ENCODE results near the gene AJAP1.

The AJAP1 gene

GRCh38 chr1:4691766-4692405 is 37.5 kb downstream of the AJAP1 start:
- no peak for DNase-seq (ENCODE audit: low spot score)
- WGBS, 2 donors (ENCODE audit: extremely low coverage in 2 of 2, insufficient read length in 2 of 2, insufficient replicate concordance in 1 of 2) = no CpG with 5 or more reads among the region's 26 CpGs
- H2BK12ac ChIP-seq (ENCODE audit: low read length) = no peak overlapping the region

GRCh38 chr1:4692437-4692836 is 38.0 kb downstream of the AJAP1 start:
- Histone ChIP-seq H4K8ac (ENCODE audit: low read depth, low read length) (no peak overlapping the region), H2BK120ac (ENCODE audit: low read depth, low read length) (no peak overlapping the region), H2AK5ac (ENCODE audit: low read depth, low read length) (peak overlapping the region; percentile 91), H2BK12ac (ENCODE audit: low read length) (no peak overlapping the region), H3K23ac (ENCODE audit: low read depth, low read length, poor library complexity) (peak overlapping the region; percentile 17), H3K4ac (ENCODE audit: low read length) (no peak overlapping the region), H3K36me3 (replicated peaks in 1 of 2; ENCODE audit: control insufficient read depth in 2 of 2, insufficient read depth in 2 of 2, low read length in 2 of 2) (no peaks in the 10 kb centered on the region), H3K4me1 (ENCODE audit: control insufficient read depth in 2 of 2, insufficient read depth in 1 of 2, low read depth in 1 of 2, low read length in 2 of 2) (peaks cover 0 to 7% of the 10 kb centered on the region in 2 donors), H3K18ac (ENCODE audit: low read length) (no peak overlapping the region), H2BK15ac (ENCODE audit: low read length) (peak overlapping the region; percentile 15), H3K27ac (replicated peaks; ENCODE audit: low read length) (no peak overlapping the region), H3K4me2 (ENCODE audit: insufficient read depth, low read length, poor library complexity, severe bottlenecking) (no peak overlapping the region), H3K9ac (ENCODE audit: low read depth, low read length, poor library complexity) (no peak overlapping the region), H2BK5ac (ENCODE audit: low read length) (no peak overlapping the region), H2AFZ (ENCODE audit: low read length) (no peak overlapping the region), H3K79me1 (ENCODE audit: low read depth, low read length) (no peaks in the 10 kb centered on the region), H3K4me3 (ENCODE audit: low read length in 2 of 2) (no peak overlapping the region), H3K9me3 (replicated peaks in 1 of 2; ENCODE audit: control insufficient read depth in 2 of 2, insufficient read depth in 1 of 2, low read depth in 1 of 2, low read length in 2 of 2) (no peaks in the 10 kb centered on the region), H3K27me3 (ENCODE audit: control insufficient read depth in 3 of 3, insufficient read depth in 3 of 3, low read depth in 1 of 3, low read length in 3 of 3) (peaks cover 0 to 3% (median 0%) of the 10 kb centered on the region in 3 experiments), H4K91ac (ENCODE audit: low read depth, low read length, poor library complexity) (no peak overlapping the region), H3K14ac (ENCODE audit: low read length) (no peak overlapping the region)
- no CpG with 5 or more reads among the region's 6 CpGs for WGBS, 2 donors (ENCODE audit: extremely low coverage in 2 of 2, insufficient read length in 2 of 2, insufficient replicate concordance in 1 of 2)
- DNase-seq (ENCODE audit: low spot score) = no peak

More at GRCh38 chr1:4691766-4692405, 37.5 kb downstream of the AJAP1 start:
- H2AFZ ChIP-seq (ENCODE audit: low read length) = no peak overlapping the region
- H3K79me1 ChIP-seq (ENCODE audit: low read depth, low read length) = no peaks in the 10 kb centered on the region
- H3K4me3 ChIP-seq (ENCODE audit: low read length in 2 of 2) = no peak overlapping the region
- no peak overlapping the region for H3K4ac ChIP-seq (ENCODE audit: low read length)
- peaks cover 0 to 3% (median 0%) of the 10 kb centered on the region in 3 experiments for H3K27me3 ChIP-seq (ENCODE audit: control insufficient read depth in 3 of 3, insufficient read depth in 3 of 3, low read depth in 1 of 3, low read length in 3 of 3)
- H2AK5ac ChIP-seq (ENCODE audit: low read depth, low read length) = peak overlapping the region; percentile 91
- peak overlapping the region; percentile 53 for H3K18ac ChIP-seq (ENCODE audit: low read length)
- no peak overlapping the region for H3K27ac ChIP-seq (replicated peaks; ENCODE audit: low read length)
- no peaks in the 10 kb centered on the region for H3K9me3 ChIP-seq (replicated peaks in 1 of 2; ENCODE audit: control insufficient read depth in 2 of 2, insufficient read depth in 1 of 2, low read depth in 1 of 2, low read length in 2 of 2)
- H2BK15ac ChIP-seq (ENCODE audit: low read length) = peak overlapping the region; percentile 54
- no peak overlapping the region for H3K4me2 ChIP-seq (ENCODE audit: insufficient read depth, low read length, poor library complexity, severe bottlenecking)
- peak overlapping the region; percentile 17 for H3K23ac ChIP-seq (ENCODE audit: low read depth, low read length, poor library complexity)
- H2BK120ac ChIP-seq (ENCODE audit: low read depth, low read length) = no peak overlapping the region
- peaks cover 0 to 9% of the 10 kb centered on the region in 2 donors for H3K4me1 ChIP-seq (ENCODE audit: control insufficient read depth in 2 of 2, insufficient read depth in 1 of 2, low read depth in 1 of 2, low read length in 2 of 2)
- no peak overlapping the region for H2BK5ac ChIP-seq (ENCODE audit: low read length)
- H4K91ac ChIP-seq (ENCODE audit: low read depth, low read length, poor library complexity) = no peak overlapping the region
- no peaks in the 10 kb centered on the region for H3K36me3 ChIP-seq (replicated peaks in 1 of 2; ENCODE audit: control insufficient read depth in 2 of 2, insufficient read depth in 2 of 2, low read length in 2 of 2)
- H3K9ac ChIP-seq (ENCODE audit: low read depth, low read length, poor library complexity) = no peak overlapping the region
- H3K14ac ChIP-seq (ENCODE audit: low read length) = peak overlapping the region; percentile 14
- H4K8ac ChIP-seq (ENCODE audit: low read depth, low read length) = peak overlapping the region; percentile 6

GRCh38 chr1:4693331-4693730 is 38.9 kb downstream of the AJAP1 start:
- Histone ChIP-seq H3K4me3 (ENCODE audit: low read length in 2 of 2) (no peak overlapping the region), H3K4ac (ENCODE audit: low read length) (no peak overlapping the region), H3K9me3 (replicated peaks in 1 of 2; ENCODE audit: control insufficient read depth in 2 of 2, insufficient read depth in 1 of 2, low read depth in 1 of 2, low read length in 2 of 2) (no peaks in the 10 kb centered on the region), H2AK5ac (ENCODE audit: low read depth, low read length) (peak overlapping the region; percentile 50), H3K27ac (replicated peaks; ENCODE audit: low read length) (no peak overlapping the region), H3K79me1 (ENCODE audit: low read depth, low read length) (no peaks in the 10 kb centered on the region), H3K4me2 (ENCODE audit: insufficient read depth, low read length, poor library complexity, severe bottlenecking) (no peak overlapping the region), H3K4me1 (ENCODE audit: control insufficient read depth in 2 of 2, insufficient read depth in 1 of 2, low read depth in 1 of 2, low read length in 2 of 2) (peaks cover 0 to 4% of the 10 kb centered on the region in 2 donors), H2BK12ac (ENCODE audit: low read length) (no peak overlapping the region), H3K14ac (ENCODE audit: low read length) (no peak overlapping the region), H4K91ac (ENCODE audit: low read depth, low read length, poor library complexity) (no peak overlapping the region), H2BK120ac (ENCODE audit: low read depth, low read length) (no peak overlapping the region), H2BK5ac (ENCODE audit: low read length) (no peak overlapping the region), H3K23ac (ENCODE audit: low read depth, low read length, poor library complexity) (no peak overlapping the region), H4K8ac (ENCODE audit: low read depth, low read length) (no peak overlapping the region), H2BK15ac (ENCODE audit: low read length) (no peak overlapping the region), H2AFZ (ENCODE audit: low read length) (no peak overlapping the region), H3K27me3 (ENCODE audit: control insufficient read depth in 3 of 3, insufficient read depth in 3 of 3, low read depth in 1 of 3, low read length in 3 of 3) (peaks cover 0 to 3% (median 0%) of the 10 kb centered on the region in 3 experiments), H3K18ac (ENCODE audit: low read length) (no peak overlapping the region), H3K9ac (ENCODE audit: low read depth, low read length, poor library complexity) (no peak overlapping the region), H3K36me3 (replicated peaks in 1 of 2; ENCODE audit: control insufficient read depth in 2 of 2, insufficient read depth in 2 of 2, low read length in 2 of 2) (no peaks in the 10 kb centered on the region)
- no peak for DNase-seq (ENCODE audit: low spot score)
- WGBS, 2 donors (ENCODE audit: extremely low coverage in 2 of 2, insufficient read length in 2 of 2, insufficient replicate concordance in 1 of 2) = no CpG with 5 or more reads among the region's 6 CpGs

GRCh38 chr1:4693891-4694290 is 39.5 kb downstream of the AJAP1 start:
- no peak overlapping the region for H3K4ac ChIP-seq (ENCODE audit: low read length)

More at GRCh38 chr1:4693891-4694290, 39.5 kb downstream of the AJAP1 start:
- Histone ChIP-seq H2BK12ac (ENCODE audit: low read length) (no peak overlapping the region), H3K4me2 (ENCODE audit: insufficient read depth, low read length, poor library complexity, severe bottlenecking) (no peak overlapping the region), H4K91ac (ENCODE audit: low read depth, low read length, poor library complexity) (no peak overlapping the region), H2BK120ac (ENCODE audit: low read depth, low read length) (no peak overlapping the region), H3K9me3 (replicated peaks in 1 of 2; ENCODE audit: control insufficient read depth in 2 of 2, insufficient read depth in 1 of 2, low read depth in 1 of 2, low read length in 2 of 2) (no peaks in the 10 kb centered on the region), H3K36me3 (replicated peaks in 1 of 2; ENCODE audit: control insufficient read depth in 2 of 2, insufficient read depth in 2 of 2, low read length in 2 of 2) (no peaks in the 10 kb centered on the region), H3K27ac (replicated peaks; ENCODE audit: low read length) (no peak overlapping the region), H2BK5ac (ENCODE audit: low read length) (no peak overlapping the region), H4K8ac (ENCODE audit: low read depth, low read length) (no peak overlapping the region), H3K14ac (ENCODE audit: low read length) (no peak overlapping the region), H3K4me3 (ENCODE audit: low read length in 2 of 2) (no peak overlapping the region), H3K23ac (ENCODE audit: low read depth, low read length, poor library complexity) (no peak overlapping the region), H3K27me3 (ENCODE audit: control insufficient read depth in 3 of 3, insufficient read depth in 3 of 3, low read depth in 1 of 3, low read length in 3 of 3) (peaks cover 0 to 3% (median 0%) of the 10 kb centered on the region in 3 experiments), H3K9ac (ENCODE audit: low read depth, low read length, poor library complexity) (peak overlapping the region; percentile 13), H3K4me1 (ENCODE audit: control insufficient read depth in 2 of 2, insufficient read depth in 1 of 2, low read depth in 1 of 2, low read length in 2 of 2) (peaks cover 0 to 4% of the 10 kb centered on the region in 2 donors), H2AK5ac (ENCODE audit: low read depth, low read length) (no peak overlapping the region), H3K79me1 (ENCODE audit: low read depth, low read length) (no peaks in the 10 kb centered on the region), H3K18ac (ENCODE audit: low read length) (no peak overlapping the region), H2BK15ac (ENCODE audit: low read length) (peak overlapping the region; percentile 27), H2AFZ (ENCODE audit: low read length) (no peak overlapping the region)
- no CpG with 5 or more reads among the region's 10 CpGs for whole genome bisulfite sequencing, 2 donors (ENCODE audit: extremely low coverage in 2 of 2, insufficient read length in 2 of 2, insufficient replicate concordance in 1 of 2)
- no peak for DNase-seq (ENCODE audit: low spot score)

Measured in neuronal stem cell (in vitro differentiated cells).